HG03521 (cell line): ENCODE results near the gene INKA1.
"Not testable (repeated sequence)": the region's sequence is repeated elsewhere in the genome, so short reads cannot be mapped to it uniquely, and the experiment has no call there.

Experiments used
- ATAC-seq: cut with Tn5 transposase; IDR thresholded peaks from one replicate; pipeline ENCODE4 v1.9.1; 2021; ENCODE audit warnings: mild to moderate bottlenecking, moderate library complexity; ENCODE audit not compliant: unreplicated experiment

INKA1 gene

DNA sequence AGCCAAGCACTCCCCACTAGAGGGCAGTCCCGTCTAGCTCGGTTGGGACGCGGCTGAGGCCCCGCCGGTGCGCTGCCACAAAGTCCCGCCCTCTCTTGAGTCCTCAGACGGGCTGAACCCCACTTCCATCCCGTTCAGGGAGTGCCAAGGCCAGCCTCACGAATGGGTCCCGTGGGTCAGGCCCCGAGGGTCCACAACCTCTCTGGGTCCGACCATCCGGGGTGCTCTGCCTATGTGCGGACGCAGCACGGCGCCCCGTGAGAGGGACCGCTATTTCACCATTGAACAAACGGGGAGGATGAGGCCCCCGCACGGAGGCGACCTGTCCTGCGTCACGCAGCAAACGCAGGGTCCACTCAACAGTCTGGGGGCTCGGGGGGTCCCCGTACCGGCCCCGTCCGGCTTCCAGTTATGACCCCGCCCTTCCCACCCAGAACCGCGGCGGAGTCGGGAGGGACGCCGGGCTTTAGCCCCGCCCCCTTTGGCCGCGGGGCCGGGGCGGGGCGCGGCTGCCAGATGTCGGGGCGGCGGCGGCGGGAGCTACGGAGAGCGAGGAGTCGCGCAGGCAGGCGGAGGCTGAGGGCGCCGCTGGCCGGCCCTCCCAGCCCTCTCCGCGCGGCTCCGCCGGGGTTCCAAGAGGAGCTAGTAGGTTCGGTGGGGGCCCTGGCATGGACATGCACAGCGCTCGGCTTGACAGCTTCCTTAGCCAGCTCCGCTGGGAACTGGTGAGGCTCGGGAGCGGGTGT, at the start of gene INKA1:
INKA1 (plus strand) TSS at position 543 of the 746 bp plus-strand sequence; CDS start at position 675, 132 bp downstream.
- ATAC-seq = peak; percentile 57

- ATAC-seq = no peak
Measured at GRCh38 chr3:49754536-49754935, 48.5 kb upstream of the INKA1 start.

DNA sequence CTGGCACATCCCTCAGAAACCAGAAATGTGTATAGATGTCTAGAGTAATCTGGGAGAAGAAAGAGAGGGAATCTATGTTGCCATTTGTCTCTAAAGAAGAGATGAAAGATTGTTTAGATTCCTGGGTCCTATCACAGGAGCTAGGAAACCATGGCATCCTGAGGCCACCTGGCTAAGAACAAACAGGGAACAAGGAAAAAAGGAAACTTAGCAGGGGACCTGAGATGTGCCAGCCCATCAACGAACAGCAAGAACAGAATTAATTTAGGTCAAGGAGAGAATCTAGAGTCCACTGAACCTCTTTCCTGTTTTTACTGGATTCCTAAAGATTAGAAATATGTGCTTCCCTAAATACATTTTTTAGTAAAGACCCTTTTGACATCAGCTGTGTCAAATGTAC, 47.0 kb upstream of the INKA1 start:
- no peak for ATAC-seq

GRCh38 chr3:49757197-49757596, 45.9 kb upstream of the INKA1 start:
- no peak for ATAC-seq

- no peak for ATAC-seq
Measured at GRCh38 chr3:49759226-49759625, 43.8 kb upstream of the INKA1 start.

GRCh38 chr3:49761661-49762060, 41.4 kb upstream of the INKA1 start:
- no peak for ATAC-seq

DNA sequence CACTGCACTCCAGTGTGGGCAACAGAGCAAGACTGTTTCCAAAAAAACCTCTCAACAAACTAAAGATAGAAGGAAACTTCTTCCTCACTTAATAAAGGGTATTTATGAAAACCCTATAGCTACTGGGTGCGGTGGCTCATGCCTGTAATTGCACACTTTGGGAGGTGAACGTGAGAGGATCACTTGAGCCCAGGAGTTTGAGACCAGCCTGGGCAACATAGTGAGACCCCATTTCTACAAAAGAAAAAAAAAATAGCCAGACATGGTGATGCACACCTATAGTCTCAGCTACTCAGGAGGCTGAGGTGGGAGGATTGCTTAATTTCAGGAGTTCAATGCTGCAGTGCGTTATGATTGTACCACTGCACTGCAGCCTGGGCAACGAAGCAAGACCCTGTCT, 39.1 kb upstream of the INKA1 start:
- no peak for ATAC-seq

- ATAC-seq = no peak
Measured at GRCh38 chr3:49769286-49769915, 33.7 kb upstream of the INKA1 start.

- ATAC-seq = no peak
Measured at GRCh38 chr3:49769926-49770325, 33.1 kb upstream of the INKA1 start.

GRCh38 chr3:49771340-49771938, 31.6 kb upstream of the INKA1 start:
- no peak for ATAC-seq

- no peak for ATAC-seq
Measured at GRCh38 chr3:49772703-49773102, 30.4 kb upstream of the INKA1 start.

DNA sequence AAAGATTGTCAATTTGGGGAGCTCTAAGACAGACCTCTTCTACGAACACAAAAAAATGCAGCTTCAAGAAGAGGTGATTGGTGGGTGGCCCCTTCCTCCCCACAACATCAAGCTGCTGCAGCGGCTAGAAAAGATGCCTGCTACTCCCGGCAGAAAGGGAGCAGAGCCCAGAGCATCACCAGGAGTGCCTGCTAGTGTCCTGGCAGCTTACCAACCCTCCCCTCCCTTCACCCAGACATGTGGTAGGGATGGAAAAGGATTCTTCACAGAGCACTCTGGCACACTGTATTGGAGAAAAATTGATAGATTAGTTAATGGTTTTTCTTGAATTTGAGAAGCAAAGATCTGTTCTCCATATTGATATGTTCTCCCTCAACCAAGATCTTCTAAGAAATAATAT, 27.5 kb upstream of the INKA1 start:
- ATAC-seq = no peak

GRCh38 chr3:49776101-49776500, 27.0 kb upstream of the INKA1 start:
- not testable (repeated sequence) for ATAC-seq

DNA sequence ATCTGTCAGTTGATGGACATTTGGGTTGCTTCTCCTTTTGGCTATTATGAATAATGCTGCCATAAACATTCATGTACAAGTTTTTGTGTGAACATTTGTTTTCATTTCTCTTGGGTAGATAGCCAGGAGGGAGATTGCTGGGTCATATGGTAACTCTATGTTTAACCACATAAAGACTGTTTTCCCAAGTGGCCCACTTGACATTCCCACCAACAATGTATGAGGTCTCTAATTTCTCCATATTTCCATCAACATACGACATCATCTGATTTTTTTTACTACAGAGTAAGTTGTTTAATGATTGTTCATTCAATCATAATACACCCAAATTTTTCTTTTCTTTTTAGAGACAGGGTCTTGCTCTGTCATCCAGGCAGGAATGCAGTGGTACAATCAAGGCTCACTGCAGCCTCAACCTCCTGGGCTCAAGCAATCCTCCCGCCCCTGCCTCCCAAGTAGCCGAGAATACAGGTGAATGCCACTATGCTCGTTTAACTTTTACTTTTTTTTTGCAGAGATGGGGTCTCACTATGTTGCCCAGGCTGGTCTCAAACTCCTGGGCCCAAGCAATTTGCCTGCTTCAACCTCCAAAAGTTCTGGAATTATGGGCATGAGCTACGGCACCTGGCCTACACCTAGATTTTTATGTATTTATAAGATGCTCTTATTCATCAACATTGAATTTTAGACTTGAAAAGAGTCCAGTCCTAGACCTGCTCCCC, 23.5 kb upstream of the INKA1 start:
- ATAC-seq = no peak

- ATAC-seq = no peak
Measured at GRCh38 chr3:49780080-49780974, 22.7 kb upstream of the INKA1 start.

GRCh38 chr3:49780975-49781365, 22.1 kb upstream of the INKA1 start:
- ATAC-seq = not testable (repeated sequence)

GRCh38 chr3:49781415-49782199, 21.5 kb upstream of the INKA1 start:
- no peak for ATAC-seq

- not testable (repeated sequence) for ATAC-seq
Measured at GRCh38 chr3:49782277-49782676, 20.8 kb upstream of the INKA1 start.

DNA sequence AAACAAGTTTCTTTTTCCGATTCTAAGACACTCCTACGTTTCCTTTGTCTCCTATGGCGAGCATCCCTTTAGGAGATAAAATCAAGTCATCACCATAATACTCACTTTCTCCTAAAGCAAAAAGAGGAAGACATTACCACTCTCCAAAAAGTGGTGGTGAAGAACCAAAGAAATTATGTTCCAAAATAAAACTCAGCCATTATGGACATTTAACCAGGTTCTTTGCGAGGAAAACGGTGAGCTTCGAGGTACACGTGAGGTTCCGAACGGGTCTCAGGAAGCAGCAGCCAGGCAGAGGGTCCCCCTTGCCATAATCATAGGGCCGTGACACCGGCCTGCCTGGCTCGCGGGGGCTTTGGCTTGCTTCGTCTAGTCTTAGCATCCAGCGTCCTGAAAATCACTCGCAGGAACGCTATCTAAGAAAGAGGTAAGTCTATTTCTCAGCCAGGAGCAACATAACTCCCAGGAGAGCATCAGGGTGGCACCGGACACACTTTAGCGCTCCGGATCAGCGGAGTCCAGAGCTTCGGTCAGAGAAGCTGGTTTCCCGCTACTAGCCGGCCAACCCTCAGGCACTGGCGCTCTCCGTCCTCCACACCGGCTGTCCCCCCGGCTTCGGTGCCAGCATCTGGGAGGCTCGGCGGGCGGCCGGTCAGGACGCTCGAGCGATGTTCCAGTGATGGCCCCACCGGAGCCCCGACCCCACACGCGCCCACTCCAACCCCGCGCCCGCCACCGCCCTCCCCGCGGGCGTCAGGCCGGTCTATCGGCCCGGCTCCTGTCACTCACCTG, 17.3 kb upstream of the INKA1 start:
- ATAC-seq = peak; percentile 49
